Erythroblast (primary cell): ENCODE data around the gene POT1.

Source experiments
- GATA1 ChIP-seq: IDR thresholded peaks from 2 replicates; pipeline ENCODE4 v1.6.1; 2011; ENCODE audit warnings: low read depth, mild to moderate bottlenecking, control low read depth, low read length, moderate library complexity
- POLR2A ChIP-seq: IDR thresholded peaks from 2 replicates; pipeline ENCODE4 v1.6.1; 2011; ENCODE audit warnings: mild to moderate bottlenecking, low read length

- no peak for TF ChIP-seq POLR2A
- TF ChIP-seq GATA1 = no peak
These were observed 149.6 kb downstream of the POT1 start for GRCh38 chr7:124780056-124780455.
